Transverse colon (tissue), 4 donors: ENCODE results near the gene C2orf78. TPM values are rescaled to one million over a fixed set of nuclear protein-coding genes. Genes with fewer than 3 reads are reported as not detected.

Experiments used
- DNase-seq: peaks from one replicate; pipeline ENCODE4 v3.0.0-alpha.2; 2019
- H3K27ac ChIP-seq, 4 donors: fragments of 200-600 bp; sonication (generic); 2 replicates each; pipeline ENCODE4 v1.5.1; 2016 to 2018; ENCODE audit warnings: inconsistent platforms in 4 of 4
- H3K27me3 ChIP-seq: fragments of 200-600 bp; sonication (generic); 2 replicates; pipeline ENCODE4 v1.5.1; 2017; ENCODE audit warnings: inconsistent platforms
- H3K36me3 ChIP-seq, 4 donors: fragments of 200-600 bp; sonication (generic); 2 replicates each; pipeline ENCODE4 v1.5.1; 2017 to 2019; ENCODE audit warnings: inconsistent platforms in 4 of 4
- H3K4me1 ChIP-seq, 4 donors: fragments of 200-600 bp; sonication (generic); 2 replicates each; pipeline ENCODE4 v1.5.1; 2017 to 2020; ENCODE audit warnings: inconsistent platforms in 4 of 4
- H3K4me3 ChIP-seq, 4 donors: fragments of 200-600 bp; sonication (generic); 1 replicate in 1 of 4; 2 replicates in 3 of 4; pipeline versions ENCODE4 v1.5.1 to v1.6.1; 2017 to 2019; ENCODE audit warnings: inconsistent platforms in 4 of 4
- H3K9me3 ChIP-seq, 2 donors: fragments of 200-600 bp; sonication (generic); 2 replicates each; pipeline ENCODE4 v1.5.1; 2017 to 2019; ENCODE audit warnings: inconsistent platforms in 2 of 2
- EP300 ChIP-seq: sonication (generic); formaldehyde crosslinking; IDR thresholded peaks from one replicate; pipeline ENCODE4 v1.6.1; 2017; ENCODE audit warnings: antibody characterized with exemption, low read depth
- POLR2A ChIP-seq: fragments of 450-650 bp; IDR thresholded peaks from one replicate; pipeline ENCODE4 v1.6.1; 2016; ENCODE audit warnings: antibody characterized with exemption, mild to moderate bottlenecking, moderate library complexity
- POLR2AphosphoS5 ChIP-seq, 3 donors: sonication (generic); formaldehyde crosslinking; IDR thresholded peaks; one replicate each; pipeline ENCODE4 v1.6.1; 2016; ENCODE audit warnings: antibody characterized with exemption in 3 of 3
- WGBS, 2 donors: methylation state at CpG; one replicate each; pipeline ENCODE4 v1.1.5; 2018; ENCODE audit warnings: low coverage in 1 of 2; 5-methylcytosine and 5-hydroxymethylcytosine counted together
- in situ Hi-C, 4 donors: fragments of 200-750 bp; cut with MboI; loops; one replicate each; pipeline versions ENCODE4 v1.15.0 to v1.15.1; 2017; ENCODE audit warnings: low sequenced_read_pairs in 3 of 4, low pct_ligation_motif_present in 1 of 4, low pct_unique_long_range_greater_than_20kb in 1 of 4
- intact Hi-C: fragments of 100-400 bp; cut with DNase I; formaldehyde crosslinking; loops from one replicate; pipeline ENCODE4 v1.15.1; 2023; ENCODE audit warnings: low total_unique reads
- total RNA-seq, 4 donors: library from RNA; depleted of rRNA; stranded (reverse); fragments of >200 nt; gene quantifications; one replicate each; pipeline ENCODE4 v1.1.0, GENCODE V29; 2016
- TF ChIP-seq, protein P1 (sequence below), 5 experiments: fragments of 200-600 bp in 3 of 5; fragments of 450-650 bp in 2 of 5; sonication (generic) in 3 of 5; IDR thresholded peaks; 1 replicate in 2 of 5; 2 replicates in 3 of 5; pipeline ENCODE4 v1.5.1; 2016 to 2017; ENCODE audit warnings: antibody characterized with exemption in 5 of 5, inconsistent platforms in 3 of 5, mild to moderate bottlenecking in 2 of 5, moderate library complexity in 1 of 5

C2orf78 gene
- total RNA-seq, 4 donors from 2014 or later: not detected

DNA sequence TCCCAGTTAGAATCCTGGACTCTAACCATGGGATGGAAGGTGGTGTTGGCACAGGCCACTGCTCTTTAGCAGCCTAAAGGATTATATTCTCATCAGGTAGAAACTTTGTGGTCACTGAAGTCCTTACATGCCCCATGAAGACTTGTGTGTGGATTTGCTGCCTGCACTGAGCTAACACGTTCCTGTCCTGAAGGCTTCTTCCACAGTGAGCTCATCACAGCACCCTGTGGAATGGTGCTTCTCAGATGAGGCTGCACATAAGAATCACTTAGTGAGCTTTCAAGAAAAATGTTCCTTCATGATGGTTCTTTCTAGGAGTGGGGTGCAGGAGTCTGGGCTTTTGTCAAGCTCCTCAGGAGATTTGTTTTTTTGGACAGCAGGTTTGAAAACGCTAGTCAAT is 71.5 kb downstream of the C2orf78 start:
- 91% methylated on average over 2 of the region's 2 CpGs; no CpG with 5 or more reads in 1 of the 2 donors for WGBS, 2 donors
- no peak for DNase-seq
- in situ Hi-C loops (no loop called here), intact Hi-C loops (no loop called here)
- H3K4me3 ChIP-seq: no peak overlapping the region
- no peaks in the 10 kb centered on the region for H3K27me3 ChIP-seq
- H3K9me3 ChIP-seq: no peaks in the 10 kb centered on the region
- H3K4me1 ChIP-seq: peaks cover 0 to 14% (median 6%) of the 10 kb centered on the region in 4 donors
- no peak overlapping the region for H3K27ac ChIP-seq
- TF ChIP-seq EP300: no peak
- TF ChIP-seq, protein P1, sequence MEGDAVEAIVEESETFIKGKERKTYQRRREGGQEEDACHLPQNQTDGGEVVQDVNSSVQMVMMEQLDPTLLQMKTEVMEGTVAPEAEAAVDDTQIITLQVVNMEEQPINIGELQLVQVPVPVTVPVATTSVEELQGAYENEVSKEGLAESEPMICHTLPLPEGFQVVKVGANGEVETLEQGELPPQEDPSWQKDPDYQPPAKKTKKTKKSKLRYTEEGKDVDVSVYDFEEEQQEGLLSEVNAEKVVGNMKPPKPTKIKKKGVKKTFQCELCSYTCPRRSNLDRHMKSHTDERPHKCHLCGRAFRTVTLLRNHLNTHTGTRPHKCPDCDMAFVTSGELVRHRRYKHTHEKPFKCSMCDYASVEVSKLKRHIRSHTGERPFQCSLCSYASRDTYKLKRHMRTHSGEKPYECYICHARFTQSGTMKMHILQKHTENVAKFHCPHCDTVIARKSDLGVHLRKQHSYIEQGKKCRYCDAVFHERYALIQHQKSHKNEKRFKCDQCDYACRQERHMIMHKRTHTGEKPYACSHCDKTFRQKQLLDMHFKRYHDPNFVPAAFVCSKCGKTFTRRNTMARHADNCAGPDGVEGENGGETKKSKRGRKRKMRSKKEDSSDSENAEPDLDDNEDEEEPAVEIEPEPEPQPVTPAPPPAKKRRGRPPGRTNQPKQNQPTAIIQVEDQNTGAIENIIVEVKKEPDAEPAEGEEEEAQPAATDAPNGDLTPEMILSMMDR (IDR thresholded peaks at IDR 0.05): no peak
- no peak for TF ChIP-seq POLR2A
- TF ChIP-seq POLR2AphosphoS5 (IDR thresholded peaks at IDR 0.05): no peak
- peaks cover 0 to 44% (median 14%) of the 10 kb centered on the region in 4 donors for H3K36me3 ChIP-seq

DNA sequence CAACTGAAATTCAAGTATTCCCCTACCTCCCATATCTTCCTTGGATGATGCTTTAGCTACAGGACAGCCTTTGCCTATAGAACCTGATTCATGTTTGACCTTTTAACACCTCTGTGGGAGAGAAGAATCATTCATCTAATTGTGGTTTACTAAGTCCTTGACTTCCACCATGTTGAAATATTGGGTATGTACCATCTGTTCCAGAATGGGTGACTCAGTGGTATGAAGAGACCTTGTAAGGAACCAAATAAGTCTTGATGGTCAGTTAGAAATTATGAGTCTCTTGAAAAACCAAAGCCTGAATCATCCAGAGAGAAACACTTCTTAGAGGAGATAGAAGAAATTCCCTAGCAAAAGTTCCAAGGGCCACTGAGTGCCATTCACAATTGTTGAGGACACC is 72.2 kb downstream of the C2orf78 start:
- intact Hi-C loops (no loop called here), in situ Hi-C loops (no loop called here)
- H3K4me3 ChIP-seq: no peak overlapping the region
- no peak for DNase-seq
- peaks cover 0 to 49% (median 16%) of the 10 kb centered on the region in 4 donors for H3K36me3 ChIP-seq
- peaks cover 0 to 8% (median 4%) of the 10 kb centered on the region in 4 donors for H3K4me1 ChIP-seq
- no peak for TF ChIP-seq POLR2A
- TF ChIP-seq, protein P1 (IDR thresholded peaks at IDR 0.05): no peak
- TF ChIP-seq POLR2AphosphoS5 (IDR thresholded peaks at IDR 0.05): no peak
- TF ChIP-seq EP300: no peak
- H3K27me3 ChIP-seq: no peaks in the 10 kb centered on the region
- no peaks in the 10 kb centered on the region for H3K9me3 ChIP-seq
- no peak overlapping the region for H3K27ac ChIP-seq

DNA sequence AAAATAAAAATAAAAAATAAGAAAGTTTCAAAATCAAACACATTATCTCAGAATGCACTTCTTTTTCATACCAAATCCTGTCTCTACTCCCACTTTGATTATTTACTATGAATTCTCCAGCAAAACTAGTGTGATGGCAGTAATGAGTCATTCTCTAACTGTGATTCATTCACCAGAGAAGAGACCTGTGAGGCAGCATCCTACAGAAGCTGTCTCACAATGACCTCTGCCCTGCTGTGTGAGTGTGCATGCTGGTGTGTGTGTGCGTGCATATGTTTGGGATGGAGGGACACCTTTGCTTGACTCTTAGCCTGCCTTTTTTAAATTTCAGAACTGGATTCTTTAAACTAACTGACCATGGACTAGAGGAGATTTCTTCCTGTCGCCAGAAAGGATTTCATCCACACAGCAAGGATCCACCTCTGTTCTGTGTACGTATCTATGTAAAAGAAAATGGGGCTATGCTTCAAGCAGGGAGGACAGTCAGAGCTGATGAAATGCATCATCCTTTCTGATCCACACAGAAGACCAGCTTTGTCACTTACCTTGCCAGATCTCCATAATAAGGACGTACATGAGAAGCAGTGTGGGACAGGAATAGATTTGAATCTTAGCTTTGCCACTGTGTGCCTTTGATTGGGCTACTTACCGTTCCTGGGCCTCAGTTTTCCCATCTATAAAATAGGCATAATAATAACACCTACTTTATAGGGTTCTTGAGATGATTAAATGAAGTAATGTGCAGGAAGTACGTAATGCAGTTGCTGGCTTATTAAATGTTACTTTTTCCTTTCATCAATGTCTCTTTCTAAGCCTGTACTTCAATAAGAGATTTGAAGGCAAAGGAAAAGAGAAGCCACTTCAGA is 76.0 kb downstream of the C2orf78 start:
- no peaks in the 10 kb centered on the region for H3K4me1 ChIP-seq
- peaks cover 0 to 43% (median 14%) of the 10 kb centered on the region in 4 donors for H3K36me3 ChIP-seq
- TF ChIP-seq POLR2AphosphoS5 (IDR thresholded peaks at IDR 0.05) (no peak), EP300 (no peak), POLR2A (no peak)
- TF ChIP-seq, protein P1 (IDR thresholded peaks at IDR 0.05): no peak
- in situ Hi-C loops: no loop called here
- no peaks in the 10 kb centered on the region for H3K9me3 ChIP-seq
- no peak overlapping the region for H3K27ac ChIP-seq
- 92 to 97% methylated on average over 4 to 6 of the region's 6 CpGs for WGBS, 2 donors
- no peak for DNase-seq
- no peaks in the 10 kb centered on the region for H3K27me3 ChIP-seq
- intact Hi-C loops: no loop called here
- no peak overlapping the region for H3K4me3 ChIP-seq

DNA sequence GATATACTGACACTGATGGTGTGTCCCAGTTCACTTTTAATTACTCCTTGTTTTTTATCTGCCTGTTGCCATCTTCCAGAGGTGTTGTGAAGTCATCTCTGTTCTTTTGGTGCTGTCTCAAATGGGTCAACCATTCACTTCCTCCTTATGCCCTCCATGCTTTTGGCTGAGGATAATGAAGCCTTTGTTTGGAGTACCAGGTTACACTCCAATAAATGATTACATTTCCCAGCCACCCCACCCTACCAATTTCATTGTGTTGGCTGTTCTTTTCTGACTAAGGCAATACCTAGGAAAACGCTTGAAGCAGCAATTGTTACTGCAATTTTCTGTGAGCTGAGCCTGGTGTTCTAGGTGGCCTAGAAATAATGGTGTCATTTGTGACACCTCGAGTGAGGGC is 79.0 kb downstream of the C2orf78 start:
- in situ Hi-C loops (no loop called here), intact Hi-C loops (no loop called here)
- no peak for TF ChIP-seq POLR2AphosphoS5 (IDR thresholded peaks at IDR 0.05)
- TF ChIP-seq EP300: no peak
- TF ChIP-seq, protein P1 (IDR thresholded peaks at IDR 0.05): no peak
- no peak for TF ChIP-seq POLR2A
- H3K4me3 ChIP-seq: no peak overlapping the region
- no peak for DNase-seq
- peak overlapping the region in 2 of 4 donors; percentile 3 to 52 for H3K27ac ChIP-seq
- H3K9me3 ChIP-seq: no peaks in the 10 kb centered on the region
- no peaks in the 10 kb centered on the region for H3K27me3 ChIP-seq
- H3K4me1 ChIP-seq: no peaks in the 10 kb centered on the region
- H3K36me3 ChIP-seq: peaks cover 0 to 26% (median 10%) of the 10 kb centered on the region in 4 donors
- 22 to 39% methylated on average over 2 of the region's 2 CpGs for WGBS, 2 donors

Other genes starting within 250 kb of the C2orf78 start
- 1 to 10 TPM in 2 of 4 donors, not detected in 2; 1.2 to 4.6 TPM for gene NAT8, start 141.8 kb upstream of the C2orf78 start, total RNA-seq
- 10 to 100 TPM; 10.5 to 76.2 (median 36.5) TPM for gene TPRKB, start 46.8 kb upstream of the C2orf78 start, total RNA-seq
- gene DUSP11, start 4.1 kb upstream of the C2orf78 start, total RNA-seq: 10 to 100 TPM in 3 of 4 donors, 1 to 10 TPM in 1; 9.2 to 35.2 (median 30.8) TPM
- gene STAMBP, start 44.8 kb downstream of the C2orf78 start, total RNA-seq: 1,000 to 10,000 TPM in 1 of 4 donors, 10 to 100 TPM in 3; 22.7 to 1,127 (median 37.3) TPM
- 1,000 to 10,000 TPM in 1 of 4 donors, 100 to 1,000 TPM in 3; 394 to 3,499 (median 729) TPM for gene ACTG2, start 108.8 kb downstream of the C2orf78 start, total RNA-seq
- gene DGUOK, start 142.7 kb downstream of the C2orf78 start, total RNA-seq: 10 to 100 TPM; 27.3 to 49.7 (median 40.3) TPM
- gene TET3, start 200.7 kb downstream of the C2orf78 start, total RNA-seq: 10 to 100 TPM; 20.2 to 26.9 (median 22.5) TPM